ENCODE results near the gene GALNT16.

The GALNT16 gene

DNA sequence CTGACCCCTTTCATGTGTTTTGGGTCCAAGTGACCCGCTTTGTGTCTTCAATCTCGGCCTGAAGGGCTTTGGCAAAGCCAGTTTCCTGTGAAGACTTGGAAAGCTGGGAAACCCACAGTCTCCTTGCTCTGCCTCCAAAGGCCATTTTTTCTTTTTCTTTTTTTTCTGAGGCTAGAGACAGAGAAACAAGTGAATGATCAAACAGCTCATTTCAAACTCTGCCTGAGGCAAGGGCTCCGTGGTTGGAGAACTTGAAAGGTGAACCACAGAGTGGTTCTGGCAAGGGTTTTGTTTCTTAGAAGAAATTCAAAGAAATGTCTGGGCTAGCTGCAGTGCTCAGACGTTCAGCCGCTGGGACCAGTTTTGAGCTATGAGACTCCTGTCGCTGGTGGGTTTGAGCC is 75.4 kb downstream of the GALNT16 start:
- DNase-seq (ENCODE audit: low read depth, low spot score): no peak

DNA sequence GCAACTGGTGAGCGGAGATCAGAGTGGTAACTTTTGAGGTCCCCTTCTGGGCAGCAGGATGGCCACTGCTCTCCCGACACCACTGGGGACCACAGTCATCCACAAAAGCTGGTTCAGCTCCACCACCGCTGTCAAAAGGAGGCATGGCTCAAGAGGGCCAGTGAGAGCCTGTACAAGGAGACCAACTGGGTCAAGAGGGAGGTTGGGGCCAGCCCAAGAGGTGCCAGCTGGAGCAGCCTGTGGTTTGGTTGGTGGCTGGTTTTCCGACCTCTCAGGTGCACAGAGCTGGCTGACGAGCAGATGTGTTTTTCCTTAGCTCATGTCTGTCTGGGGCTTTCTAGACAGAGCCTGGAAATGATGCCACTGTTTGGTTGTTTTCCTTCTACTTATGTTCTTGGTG is 78.0 kb downstream of the GALNT16 start:
- no peak for DNase-seq (ENCODE audit: low read depth, low spot score)

DNA sequence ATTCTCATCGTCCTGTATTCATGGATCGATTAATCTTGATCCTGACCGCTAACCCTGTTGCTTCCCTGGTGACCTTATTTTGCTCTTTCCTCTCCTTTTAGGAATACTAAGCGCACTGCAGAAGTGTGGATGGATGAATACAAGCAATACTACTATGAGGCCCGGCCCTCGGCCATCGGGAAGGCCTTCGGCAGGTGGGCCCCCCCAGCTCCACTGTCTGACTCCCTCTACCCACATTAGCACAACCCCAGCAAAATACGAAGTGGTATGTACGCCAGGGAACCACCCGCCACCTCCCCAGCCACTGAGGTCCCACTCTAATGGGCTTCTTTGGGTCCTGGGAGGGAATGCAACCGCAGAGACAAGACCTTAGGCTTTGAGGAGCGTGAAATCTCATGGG is 79.5 kb downstream of the GALNT16 start:
- no peak for DNase-seq (ENCODE audit: low read depth, low spot score)

DNA sequence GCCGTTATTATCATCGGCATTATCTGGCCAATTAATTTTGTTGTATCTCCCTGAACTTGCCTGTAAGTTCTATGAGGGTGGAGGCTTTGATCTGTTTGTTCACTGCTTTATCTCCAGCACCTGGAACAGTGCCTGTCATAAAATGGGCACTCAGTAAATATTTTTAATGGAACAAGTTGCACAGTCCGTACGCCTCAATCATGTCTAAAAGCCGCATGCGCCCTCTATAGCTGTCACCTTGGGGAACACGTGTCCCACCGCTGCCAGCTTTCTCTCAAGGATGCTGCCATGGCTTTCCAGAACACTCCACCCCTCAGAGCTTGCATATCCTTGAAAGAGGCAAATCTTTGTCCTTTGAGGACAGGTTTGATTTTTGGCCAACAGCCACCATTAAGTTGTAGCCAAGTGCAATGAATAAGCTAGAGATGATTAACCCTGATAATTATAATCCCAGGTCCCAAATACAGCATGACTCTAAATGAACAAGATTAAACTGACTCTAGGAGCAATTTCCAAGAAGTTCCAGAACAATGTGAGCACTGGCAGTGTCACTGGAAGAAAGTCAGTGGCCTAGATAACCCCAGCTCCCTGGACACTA is 83.1 kb downstream of the GALNT16 start:
- no peak for DNase-seq (ENCODE audit: low read depth, low spot score)

DNA sequence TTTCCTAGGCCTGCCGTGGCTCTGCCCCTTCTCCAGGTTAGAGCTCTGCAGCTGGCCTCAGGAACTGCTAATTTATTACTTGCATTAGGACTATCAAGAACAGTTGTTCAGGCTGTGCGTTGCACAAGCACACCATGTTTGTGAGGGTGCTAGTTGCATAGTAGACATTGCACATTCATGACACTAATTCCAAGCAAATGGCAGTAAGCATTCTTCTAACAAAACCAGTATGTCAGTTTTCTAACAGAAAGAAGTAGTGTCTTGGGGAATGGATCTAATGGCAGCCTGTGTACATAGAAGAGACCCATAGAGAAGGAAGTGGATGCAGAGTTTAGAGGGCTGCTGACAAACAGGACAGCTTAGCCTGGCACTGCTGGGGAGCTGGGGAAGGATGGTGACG is 84.2 kb downstream of the GALNT16 start:
- no peak for DNase-seq (ENCODE audit: low read depth, low spot score)

DNA sequence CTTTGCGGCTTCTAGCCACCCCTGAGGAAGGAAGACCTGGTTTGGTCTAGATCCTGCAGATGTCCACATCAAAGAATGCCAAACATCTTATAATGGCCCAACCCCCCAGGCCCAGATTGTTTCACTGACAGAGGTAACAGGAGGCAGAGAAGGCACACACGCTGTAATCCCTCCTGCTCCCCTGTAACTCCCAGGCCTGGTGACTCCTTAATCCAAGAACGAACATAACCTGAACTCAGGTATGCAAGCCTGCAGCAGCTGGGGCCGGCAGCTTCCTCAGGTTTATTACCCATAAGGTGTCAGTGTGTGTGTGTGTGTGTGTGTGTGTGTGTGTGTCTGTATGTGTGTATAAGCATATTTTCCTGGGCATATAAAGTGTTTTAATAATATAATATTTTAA is 85.4 kb downstream of the GALNT16 start:
- no peak for DNase-seq (ENCODE audit: low read depth, low spot score)

DNA sequence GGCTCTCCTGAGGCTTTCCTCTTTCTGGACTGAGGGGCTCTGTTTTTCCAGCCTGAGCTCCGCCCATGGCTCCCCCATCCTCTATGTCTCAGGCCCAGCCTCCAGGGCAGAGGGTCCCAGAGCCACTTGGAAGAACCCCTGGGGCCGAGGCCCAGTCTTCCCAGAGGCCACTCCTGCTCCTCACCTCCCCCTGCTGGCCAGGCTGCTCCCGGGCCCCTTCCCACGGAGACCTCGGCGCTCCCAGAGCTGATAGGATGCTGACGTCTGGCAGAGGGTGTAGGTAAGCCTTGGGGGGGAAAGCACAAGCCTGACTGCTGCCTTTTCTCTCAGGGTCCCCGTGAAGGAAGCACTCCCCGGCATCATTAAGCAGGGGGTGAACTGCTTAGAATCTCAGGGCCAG is 86.8 kb downstream of the GALNT16 start:
- no peak for DNase-seq (ENCODE audit: low read depth, low spot score)

DNA sequence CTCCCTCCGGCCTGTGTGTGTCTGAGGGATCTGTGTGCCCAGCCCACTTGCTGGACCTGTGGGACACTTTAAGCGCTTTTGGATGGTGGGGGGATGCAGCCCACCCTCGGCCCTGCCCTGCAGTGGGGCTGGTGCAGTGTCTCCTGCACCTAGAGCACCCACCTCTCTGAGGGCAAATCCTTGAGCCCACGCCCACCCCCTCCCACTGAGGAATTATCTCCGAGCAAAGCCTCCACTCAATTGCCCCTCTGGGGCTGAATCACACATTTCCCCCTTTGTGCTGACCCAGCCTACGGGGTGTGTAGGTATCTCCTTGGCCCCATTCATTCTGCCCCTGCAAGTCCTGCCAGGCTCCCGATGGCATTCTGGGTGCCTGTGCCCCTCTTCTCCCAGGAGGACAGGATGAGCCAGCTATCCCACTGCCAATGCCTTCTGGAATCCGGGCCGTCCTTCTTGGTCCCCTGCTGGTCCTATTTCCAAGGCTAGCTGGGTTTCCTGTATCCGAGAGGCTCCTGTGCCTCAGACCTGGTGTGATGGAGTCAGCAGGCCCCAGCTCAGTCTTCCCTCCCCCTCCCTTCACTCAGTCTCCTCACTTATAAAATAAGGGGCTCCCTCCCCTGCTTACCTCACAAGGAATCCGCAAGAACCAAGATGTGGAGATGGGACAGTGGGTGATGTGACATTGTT is 89.3 kb downstream of the GALNT16 start:
- no peak for DNase-seq (ENCODE audit: low read depth, low spot score)

DNA sequence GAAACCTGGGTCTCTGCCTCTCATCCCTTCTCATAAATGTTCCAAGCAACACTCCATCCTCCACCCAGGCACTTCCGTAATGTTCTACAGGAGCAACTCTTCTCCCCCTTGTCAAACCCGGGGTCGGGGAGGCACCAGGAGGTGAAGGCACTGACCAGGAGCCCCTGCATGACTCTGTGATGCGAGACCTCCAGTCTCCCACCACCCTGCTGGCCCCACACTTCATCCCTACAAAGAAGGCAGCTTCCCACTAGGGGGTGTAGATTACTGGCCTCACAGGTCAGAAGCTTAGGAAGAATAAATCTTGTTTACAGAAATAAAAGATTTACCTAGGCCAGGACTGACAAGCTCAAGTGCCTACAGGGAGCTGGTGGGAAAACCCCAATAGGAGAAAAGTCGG is 90.9 kb downstream of the GALNT16 start:
- no peak for DNase-seq (ENCODE audit: low read depth, low spot score)

DNA sequence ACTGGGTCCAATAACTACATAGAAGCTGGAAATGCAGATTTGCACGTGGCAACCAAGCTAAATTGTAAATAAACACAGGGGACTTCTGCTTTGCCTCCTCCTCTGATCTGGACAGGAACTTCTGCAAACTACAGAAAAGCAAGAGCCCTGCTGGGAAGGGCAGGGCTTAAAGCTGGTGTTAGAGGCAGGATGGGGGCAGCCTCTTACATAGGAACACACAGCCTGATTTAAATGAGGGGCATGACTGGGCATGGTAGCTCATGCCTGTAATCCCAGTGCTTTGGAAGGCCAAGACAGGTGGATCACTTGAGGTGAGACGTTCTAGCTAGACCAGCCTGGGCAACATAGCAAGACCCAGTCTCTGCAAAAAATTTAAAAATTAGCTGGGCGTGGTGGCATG is 91.4 kb downstream of the GALNT16 start:
- no peak for DNase-seq (ENCODE audit: low read depth, low spot score)

DNA sequence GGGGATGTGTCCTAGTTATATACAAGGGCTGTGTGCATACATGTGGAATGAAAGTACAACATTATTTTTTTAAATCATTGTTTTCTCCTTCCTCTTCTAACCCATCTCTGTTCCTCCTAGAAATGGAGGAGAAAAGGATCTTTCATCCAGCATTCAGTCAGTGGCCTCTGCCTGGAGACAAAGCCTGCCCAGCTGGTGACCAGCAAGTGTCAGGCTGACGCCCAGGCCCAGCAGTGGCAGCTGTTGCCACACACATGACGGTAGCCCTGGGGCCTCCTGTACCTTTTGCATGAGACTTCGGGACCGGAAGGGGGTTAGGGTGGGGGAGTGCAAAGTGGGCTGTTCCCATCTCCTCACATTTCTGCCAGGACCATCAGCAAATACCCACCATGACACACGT is 92.0 kb downstream of the GALNT16 start:
- no peak for DNase-seq (ENCODE audit: low read depth, low spot score)

DNA sequence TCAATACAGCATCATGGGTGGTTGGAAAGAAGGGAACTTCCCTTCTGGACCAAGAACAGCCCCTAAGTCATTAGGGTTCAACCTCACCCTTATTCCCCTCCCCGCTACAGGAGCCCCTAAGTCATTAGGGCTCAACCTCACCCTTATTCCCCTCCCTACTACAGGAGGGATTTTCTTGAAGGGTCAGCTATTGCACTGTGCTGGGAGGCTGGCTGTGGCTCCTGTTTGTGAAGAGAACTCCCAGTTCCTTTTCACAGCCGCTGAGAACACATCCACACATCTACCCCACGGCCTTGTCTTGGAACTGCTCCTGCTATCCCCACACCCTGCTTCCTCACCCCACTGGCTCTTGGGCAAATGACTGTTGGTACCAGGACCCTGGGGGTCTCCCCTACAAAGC is 93.2 kb downstream of the GALNT16 start:
- DNase-seq (ENCODE audit: low read depth, low spot score): no peak

DNA sequence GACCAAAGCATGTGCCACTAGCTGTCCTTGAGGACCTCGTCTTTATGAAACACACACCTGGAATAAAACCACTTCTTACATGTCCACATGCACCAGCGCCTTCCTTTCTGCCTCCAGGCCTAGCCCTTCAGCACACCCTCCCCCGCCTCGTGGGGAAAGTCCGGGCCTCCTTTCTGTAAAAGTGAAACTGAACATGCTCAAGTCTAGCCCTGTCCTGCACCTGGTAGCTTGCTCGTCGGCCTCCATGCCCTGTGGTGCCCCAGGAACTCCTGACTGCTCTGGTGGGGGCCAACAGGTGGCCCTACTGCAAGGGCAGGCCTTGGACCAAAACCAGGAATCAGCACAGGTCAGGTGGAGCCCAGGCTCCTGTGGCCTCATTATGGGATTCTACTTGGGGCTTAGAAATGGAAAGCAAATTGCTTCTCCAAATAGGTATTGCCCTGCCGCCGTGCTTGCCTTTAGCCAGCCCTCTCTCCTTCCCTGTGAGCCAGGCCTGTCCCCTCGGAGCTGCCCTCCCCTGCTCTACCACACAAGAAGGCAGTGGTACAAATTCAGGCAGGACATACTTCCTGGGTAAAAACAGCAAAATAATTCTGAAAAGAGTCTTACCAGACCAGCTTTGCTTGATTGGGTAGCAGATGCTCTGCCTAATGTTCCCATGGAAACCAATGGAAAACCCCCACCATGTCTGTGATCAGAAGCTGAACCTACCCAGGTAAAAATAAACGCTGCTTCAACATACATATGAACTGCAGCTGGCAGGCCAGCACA is 94.6 kb downstream of the GALNT16 start:
- no peak for DNase-seq (ENCODE audit: low read depth, low spot score)

DNA sequence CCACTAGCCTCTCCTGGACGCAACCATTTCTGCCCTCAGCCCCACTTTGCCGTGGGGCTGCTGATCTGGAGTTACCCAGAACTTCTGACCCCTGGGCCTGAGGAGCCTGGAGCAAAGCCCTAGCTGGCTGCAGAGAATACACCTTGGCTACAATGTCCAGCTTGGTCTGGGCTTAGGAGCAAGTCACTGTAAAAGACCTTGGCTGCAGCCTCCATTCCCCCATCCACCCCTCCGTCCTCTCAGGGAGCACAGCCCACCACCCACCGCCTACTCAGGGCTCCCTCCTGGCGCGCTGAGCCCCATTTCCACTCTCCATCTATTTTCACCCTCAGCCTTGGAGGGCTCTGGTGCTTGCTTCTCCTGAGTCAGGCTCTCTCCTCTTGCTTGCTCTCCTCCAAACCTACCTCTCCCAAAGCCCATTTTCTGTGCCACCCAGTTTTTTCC is 95.2 kb downstream of the GALNT16 start:
- DNase-seq (ENCODE audit: low read depth, low spot score): no peak

DNA sequence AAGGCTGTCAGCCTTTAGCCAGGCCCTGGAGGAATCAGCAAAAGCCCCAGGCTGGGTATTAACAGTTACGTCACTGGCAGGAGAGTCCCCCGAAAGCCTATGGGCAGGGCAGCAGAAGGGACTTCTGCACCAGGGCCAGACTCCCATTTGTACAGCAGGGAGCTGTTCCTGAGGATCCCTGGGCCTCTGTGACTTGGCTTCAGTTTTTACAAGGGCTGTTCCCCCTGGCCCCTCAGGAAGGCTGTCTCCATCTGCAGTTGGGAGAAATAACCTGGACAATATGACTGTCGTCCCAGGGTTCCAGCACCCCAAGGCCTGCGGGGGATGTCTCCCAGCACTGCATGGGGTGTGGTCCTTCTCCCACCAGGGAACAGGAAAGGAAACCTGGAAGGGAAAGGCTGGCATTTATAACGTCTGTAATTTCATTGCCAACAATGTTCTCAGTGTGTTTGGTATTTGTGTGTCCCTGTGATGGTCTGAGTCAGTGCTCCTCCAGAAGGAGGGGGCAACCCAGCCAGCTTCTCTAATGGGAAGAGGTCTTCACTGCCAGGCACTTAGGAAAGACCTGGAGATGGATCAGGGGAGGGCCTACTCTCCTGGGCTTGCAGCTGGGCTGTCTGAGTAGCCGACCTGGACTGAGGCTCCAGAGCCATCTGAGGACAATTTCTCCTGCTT is 95.8 kb downstream of the GALNT16 start:
- DNase-seq (ENCODE audit: low read depth, low spot score): no peak

DNA sequence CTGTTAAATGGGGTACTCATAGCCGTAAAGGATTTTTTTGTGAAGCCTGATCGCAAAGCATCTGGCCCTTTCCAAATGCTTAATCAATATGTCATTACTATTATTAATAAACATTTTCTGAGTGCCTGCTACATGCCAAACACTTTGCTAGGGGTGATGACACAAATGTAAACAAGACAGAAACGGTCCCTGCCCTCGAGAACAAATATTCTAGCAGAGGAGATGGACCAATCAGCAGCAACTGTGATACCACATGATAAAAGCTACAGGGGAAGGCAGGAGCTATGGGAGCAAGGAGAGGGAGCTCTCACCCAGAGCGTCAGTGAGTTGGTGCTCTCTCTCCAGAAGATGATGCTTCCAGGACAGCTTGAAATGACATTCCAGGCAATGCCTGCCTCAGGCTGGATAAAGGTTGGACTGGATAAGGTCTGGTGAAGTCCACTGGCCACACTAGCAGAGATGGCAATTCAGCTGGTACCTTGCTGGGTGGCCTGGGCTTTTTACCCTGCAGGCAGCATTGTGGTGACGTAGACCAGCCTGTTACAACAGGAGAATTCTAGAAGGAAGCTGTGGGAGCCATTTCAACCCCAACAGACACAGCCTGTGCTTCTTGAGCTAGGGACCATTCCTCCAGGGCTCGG is 97.1 kb downstream of the GALNT16 start:
- no peak for DNase-seq (ENCODE audit: low read depth, low spot score)

DNA sequence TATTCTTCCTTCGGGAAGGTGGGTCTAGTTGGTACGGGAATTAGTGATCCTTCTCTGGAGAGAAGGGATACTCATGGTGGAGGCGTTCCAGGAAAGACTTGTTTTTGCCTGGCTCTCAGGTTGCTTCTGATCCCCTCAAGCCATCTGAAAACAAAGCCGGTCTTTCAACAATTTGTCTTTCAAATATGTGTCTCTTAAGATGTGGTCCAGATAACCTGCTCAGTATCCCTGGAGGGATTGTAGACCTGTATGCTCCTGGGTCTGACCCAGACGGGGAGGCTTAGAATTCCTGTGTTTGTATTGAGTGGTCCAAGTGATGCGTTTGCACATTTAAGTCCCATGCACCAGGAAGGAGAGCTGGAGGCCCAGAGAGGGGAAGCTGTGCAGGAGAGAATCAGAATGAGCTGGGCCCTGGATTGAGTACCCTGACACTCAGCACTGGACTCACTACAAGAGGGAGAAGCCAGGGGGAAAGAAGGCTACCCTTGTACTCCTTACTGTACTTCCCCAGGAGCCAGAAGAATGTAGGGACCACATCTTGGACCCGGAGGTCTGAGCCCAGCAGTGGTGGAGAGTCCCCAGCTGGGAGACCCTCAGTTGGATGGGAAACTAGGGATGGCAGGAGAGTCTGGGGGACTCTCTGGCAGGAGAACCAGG is 97.7 kb downstream of the GALNT16 start:
- no peak for DNase-seq (ENCODE audit: low read depth, low spot score)

DNA sequence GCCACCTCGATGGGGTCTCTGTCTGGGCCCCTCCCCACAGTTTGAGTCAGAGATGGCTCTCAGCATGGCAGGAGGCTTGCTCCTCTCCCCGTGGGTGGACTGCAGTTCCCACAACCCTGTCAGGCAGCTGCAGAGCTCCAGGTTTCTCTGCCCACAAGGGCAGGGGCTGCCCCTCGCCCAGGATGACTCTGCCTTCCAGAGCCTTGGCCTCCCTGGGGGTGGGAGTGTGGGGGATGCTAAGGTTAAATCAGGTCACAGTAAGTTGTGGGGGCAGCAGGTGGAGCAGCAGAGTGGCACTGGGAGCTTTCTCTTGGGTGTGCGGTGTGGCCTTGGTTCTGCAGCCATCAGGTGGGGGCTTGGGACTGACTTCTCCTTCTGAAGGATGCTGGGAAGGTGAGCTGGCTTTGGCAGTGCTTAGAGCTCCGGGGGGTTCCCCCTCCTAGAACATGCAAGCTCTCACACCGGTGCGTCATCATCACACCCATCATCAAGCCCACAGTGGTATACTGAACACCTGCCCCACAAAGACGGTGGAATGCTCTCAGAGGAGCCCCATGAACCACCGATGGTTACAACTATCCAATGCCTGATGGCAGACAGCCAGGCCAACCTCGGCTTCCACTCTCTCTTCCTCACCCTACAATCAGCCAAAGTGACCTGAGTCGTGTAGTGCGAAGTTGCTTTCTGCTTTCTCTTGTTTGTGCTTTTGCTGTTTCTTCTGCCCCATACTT is 98.4 kb downstream of the GALNT16 start:
- no peak for DNase-seq (ENCODE audit: low read depth, low spot score)

DNA sequence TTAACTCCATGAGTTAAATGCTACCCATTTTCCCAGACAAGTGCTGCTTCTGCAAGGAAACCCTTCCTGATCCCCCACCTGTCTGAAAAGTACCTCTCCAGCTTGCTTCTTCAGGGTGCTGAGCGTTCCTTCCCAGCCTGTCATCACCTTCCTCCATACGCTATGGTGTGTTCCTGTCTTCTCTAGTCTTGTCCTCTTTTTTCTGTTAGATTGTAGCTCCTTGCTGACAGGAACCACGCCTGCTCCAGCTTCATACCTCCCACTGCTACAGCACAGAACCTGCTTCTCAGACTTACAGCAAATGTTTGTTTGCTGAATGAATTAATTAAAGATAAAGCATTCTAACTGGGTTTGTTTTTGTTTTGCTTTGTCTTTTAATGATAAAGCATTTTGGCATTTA is 99.0 kb downstream of the GALNT16 start:
- no peak for DNase-seq (ENCODE audit: low read depth, low spot score)

DNA sequence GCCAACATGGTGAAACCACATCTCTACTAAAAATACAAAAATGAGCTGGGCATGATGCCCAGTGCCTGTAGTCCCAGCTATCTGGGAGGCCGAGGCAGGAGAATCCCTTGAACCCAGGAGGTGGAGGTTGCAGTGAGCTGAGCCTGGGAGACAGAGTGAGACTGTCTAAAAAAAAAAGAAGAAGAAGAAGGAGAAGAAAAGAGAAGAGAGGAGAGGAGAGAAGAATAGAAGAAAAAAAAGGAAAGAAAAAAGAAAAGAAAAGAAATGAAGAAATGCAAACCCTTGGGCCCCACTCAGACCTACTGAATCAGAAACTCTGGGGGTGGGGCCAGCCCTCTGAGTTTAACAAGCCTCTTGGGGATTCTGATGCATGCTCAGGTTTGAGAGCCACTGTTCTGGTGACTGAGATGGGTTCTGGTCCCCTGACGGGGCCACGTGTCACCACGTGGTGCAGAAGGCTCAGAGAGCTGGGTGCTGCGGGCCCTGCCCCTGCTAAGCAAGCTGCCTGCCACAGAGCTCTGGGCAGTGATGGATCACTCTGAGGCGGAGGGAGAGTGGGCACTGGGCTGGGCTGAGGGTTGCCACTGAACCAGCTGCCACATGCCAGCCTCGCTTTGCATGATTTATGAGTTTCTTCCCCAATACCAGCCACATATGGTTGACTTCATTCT is 100.6 kb downstream of the GALNT16 start:
- no peak for DNase-seq (ENCODE audit: low read depth, low spot score)

Data from iPS DF 19.7 (cell line).